OCI-LY3 (cell line): ENCODE results near the gene SHFL.

Experiments
- H2AFZ ChIP-seq: fragments of 200-600, 300-600 bp; shearing (Covaris generic); 2 replicates; pipeline ENCODE4 v1.6.0; 2014; ENCODE audit warnings: antibody characterized with exemption, low read depth, low read length
- H3K27ac ChIP-seq: fragments of 200-600, 300-600 bp; sonication (generic); 2 replicates; pipeline ENCODE4 v1.5.1; 2014; ENCODE audit warnings: mild to moderate bottlenecking, low read length, moderate library complexity, mixed read lengths
- H3K27me3 ChIP-seq: fragments of 200-600, 300-600 bp; sonication (generic); 2 replicates; pipeline ENCODE4 v1.6.1; 2014; ENCODE audit warnings: low read depth, low read length, mixed read lengths
- H3K36me3 ChIP-seq: fragments of 200-600, 300-600 bp; sonication (generic); replicated peaks from 2 replicates; pipeline ENCODE3; 2014; ENCODE audit warnings: low read depth, low read length, mixed read lengths
- H3K4me1 ChIP-seq: fragments of 300-600, 200-600 bp; sonication (generic); 2 replicates; pipeline ENCODE4 v1.6.1; 2014; ENCODE audit warnings: low read length, mixed read lengths
- H3K4me2 ChIP-seq: fragments of 200-600, 300-600 bp; sonication (generic); 2 replicates; pipeline ENCODE4 v1.6.1; 2014; ENCODE audit warnings: low read length, mixed read lengths
- H3K4me3 ChIP-seq: fragments of 300-600, 200-600 bp; sonication (generic); 2 replicates; pipeline ENCODE4 v1.5.1; 2014; ENCODE audit warnings: antibody characterized with exemption, mild to moderate bottlenecking, low read length, moderate library complexity
- H3K79me2 ChIP-seq: fragments of 300-600, 200-600 bp; shearing (Covaris generic); 2 replicates; pipeline ENCODE4 v1.6.1; 2014; ENCODE audit warnings: mild to moderate bottlenecking, low read length, mixed read lengths
- H3K9ac ChIP-seq: fragments of 300-600, 200-600 bp; shearing (Covaris generic); 2 replicates; pipeline ENCODE4 v1.6.0; 2014; ENCODE audit warnings: mild to moderate bottlenecking, low read length, moderate library complexity
- H3K9me3 ChIP-seq: fragments of 200-600, 300-600 bp; shearing (Covaris generic); 2 replicates; pipeline ENCODE4 v1.6.1; 2014; ENCODE audit warnings: low read length, mixed read lengths; ENCODE audit not compliant: insufficient read depth
- H4K20me1 ChIP-seq: fragments of 200-600, 300-600 bp; sonication (generic); 2 replicates; pipeline ENCODE4 v1.6.1; 2016; ENCODE audit warnings: low read length, mixed read lengths; ENCODE audit not compliant: insufficient read depth
- CTCF ChIP-seq: fragments of 200-600, 300-600 bp; sonication (generic); IDR thresholded peaks from 2 replicates; pipeline ENCODE4 v1.5.1; 2014; ENCODE audit warnings: antibody characterized with exemption, low read length, low read depth
- EZH2phosphoT487 ChIP-seq: fragments of 200-600 bp; shearing (Covaris generic); IDR thresholded peaks from 2 replicates; pipeline ENCODE4 v1.6.1; 2018; ENCODE audit warnings: antibody characterized with exemption, mixed run types, low read depth

Gene SHFL

GRCh38 chr19:10070730-10071446, 15.2 kb upstream of the SHFL start:
- H2AFZ ChIP-seq = no peak overlapping the region
- H3K4me2 ChIP-seq = no peak overlapping the region

GRCh38 chr19:10074153-10074552, 12.0 kb upstream of the SHFL start:
- Histone ChIP-seq H3K4me2 (peak overlapping the region; percentile 47), H3K27me3 (peaks cover 10% of the 10 kb centered on the region; the same call in 1 of the 2 replicates), H4K20me1 (no peaks in the 10 kb centered on the region), H3K79me2 (no peaks in the 10 kb centered on the region), H3K4me3 (0 out of 2 replicates have a peak overlapping the region, but pooled peaks have one; percentile 20), H2AFZ (peak overlapping the region; percentile 98), H3K27ac (no peak overlapping the region), H3K4me1 (peaks cover 2% of the 10 kb centered on the region; the same call in 1 of the 2 replicates), H3K9ac (peak overlapping the region; percentile 35; the same call in 1 of the 2 replicates), H3K9me3 (no peaks in the 10 kb centered on the region), H3K36me3 (no peaks in the 10 kb centered on the region)
- no peak for TF ChIP-seq EZH2phosphoT487
- peak; percentile 97 for TF ChIP-seq CTCF

More at GRCh38 chr19:10070730-10071446, 15.2 kb upstream of the SHFL start:
- H3K9me3 ChIP-seq = no peaks in the 10 kb centered on the region
- no peaks in the 10 kb centered on the region for H3K79me2 ChIP-seq
- H4K20me1 ChIP-seq = no peaks in the 10 kb centered on the region
- H3K27me3 ChIP-seq = peaks cover 13% of the 10 kb centered on the region
- H3K9ac ChIP-seq = no peak overlapping the region
- H3K36me3 ChIP-seq = no peaks in the 10 kb centered on the region
- no peak for TF ChIP-seq CTCF
- no peak for TF ChIP-seq EZH2phosphoT487
- no peak overlapping the region for H3K4me3 ChIP-seq
- H3K27ac ChIP-seq = no peak overlapping the region
- peaks cover 2% of the 10 kb centered on the region; the same call in 1 of the 2 replicates for H3K4me1 ChIP-seq

- Histone ChIP-seq H3K4me1 (peaks cover 2% of the 10 kb centered on the region; the same call in 1 of the 2 replicates), H3K27me3 (peaks cover 10% of the 10 kb centered on the region; the same call in 1 of the 2 replicates), H3K36me3 (no peaks in the 10 kb centered on the region), H3K9ac (no peak overlapping the region), H3K4me3 (no peak overlapping the region), H2AFZ (no peak overlapping the region), H4K20me1 (no peaks in the 10 kb centered on the region), H3K79me2 (no peaks in the 10 kb centered on the region), H3K4me2 (no peak overlapping the region), H3K27ac (no peak overlapping the region), H3K9me3 (no peaks in the 10 kb centered on the region)
- no peak for TF ChIP-seq CTCF
- TF ChIP-seq EZH2phosphoT487 = no peak
Measured at GRCh38 chr19:10076535-10076934, 9.6 kb upstream of the SHFL start.

GRCh38 chr19:10078329-10078728, 7.8 kb upstream of the SHFL start:
- no peak overlapping the region for H2AFZ ChIP-seq
- no peak overlapping the region for H3K4me2 ChIP-seq
- no peak overlapping the region for H3K9ac ChIP-seq
- peaks cover 2% of the 10 kb centered on the region; the same call in 1 of the 2 replicates for H3K4me1 ChIP-seq
- no peaks in the 10 kb centered on the region for H3K36me3 ChIP-seq
- H3K27ac ChIP-seq = no peak overlapping the region
- peaks cover 10% of the 10 kb centered on the region; the same call in 1 of the 2 replicates for H3K27me3 ChIP-seq
- no peaks in the 10 kb centered on the region for H4K20me1 ChIP-seq
- no peaks in the 10 kb centered on the region for H3K9me3 ChIP-seq
- H3K4me3 ChIP-seq = no peak overlapping the region
- no peak for TF ChIP-seq CTCF
- no peak for TF ChIP-seq EZH2phosphoT487
- no peaks in the 10 kb centered on the region for H3K79me2 ChIP-seq
